Natural killer cell (primary cell): ENCODE measurements around the gene MTG2. TPM values are rescaled to one million over a fixed set of nuclear protein-coding genes. Genes with fewer than 3 reads are reported as not detected.

Experiments used
- ATAC-seq, 3 donors: fragments of 150-1000 bp in 2 of 3; fragments of 200-7000 bp in 1 of 3; cut with Tn5 transposase; 1 replicate in 1 of 3; 2 replicates in 2 of 3; pipeline ENCODE4 v1.10.0; 2021; ENCODE audit warnings: mild to moderate bottlenecking in 2 of 3, moderate library complexity in 2 of 3
- DNase-seq, 2 donors: peaks; one replicate each; pipeline versions ENCODE4 v3.0.0 to v3.0.0-alpha.2; 2013 to 2021; ENCODE audit warnings: mixed read lengths in 1 of 2
- H3K27ac ChIP-seq: one replicate; pipeline ENCODE4 v1.5.1; 2013; ENCODE audit warnings: mild to moderate bottlenecking, low read length
- H3K27me3 ChIP-seq: one replicate; pipeline ENCODE4 v1.6.1; 2013; ENCODE audit warnings: low read length; ENCODE audit not compliant: control insufficient read depth, insufficient read depth
- H3K36me3 ChIP-seq: one replicate; pipeline ENCODE4 v1.6.1; 2013; ENCODE audit warnings: low read length; ENCODE audit not compliant: control insufficient read depth, insufficient read depth
- H3K4me1 ChIP-seq: one replicate; pipeline ENCODE4 v1.6.1; 2013; ENCODE audit warnings: low read length; ENCODE audit not compliant: control insufficient read depth, insufficient read depth
- H3K4me3 ChIP-seq: one replicate; pipeline ENCODE4 v1.5.1; 2013; ENCODE audit warnings: low read length
- H3K9me3 ChIP-seq: one replicate; pipeline ENCODE4 v1.6.1; 2013; ENCODE audit warnings: low read length; ENCODE audit not compliant: control insufficient read depth, insufficient read depth
- H3K27ac Mint-ChIP-seq, 2 donors: one replicate each; pipeline ENCODE4 v1.8.0; 2022; ENCODE audit warnings: mild to moderate bottlenecking in 2 of 2, mixed read lengths in 2 of 2, moderate library complexity in 1 of 2
- H3K27me3 Mint-ChIP-seq, 2 donors: one replicate each; pipeline ENCODE4 v1.8.0; 2022; ENCODE audit warnings: low read depth in 2 of 2, mixed read lengths in 2 of 2
- H3K36me3 Mint-ChIP-seq: one replicate; pipeline ENCODE4 v1.8.0; 2022; ENCODE audit warnings: mixed read lengths
- H3K4me1 Mint-ChIP-seq, 2 donors: one replicate each; pipeline ENCODE4 v1.8.0; 2022; ENCODE audit warnings: mixed read lengths in 2 of 2
- H3K4me3 Mint-ChIP-seq: one replicate; pipeline ENCODE4 v1.8.0; 2022; ENCODE audit warnings: mild to moderate bottlenecking, moderate library complexity, mixed read lengths
- H3K9me3 Mint-ChIP-seq, 2 donors: one replicate each; pipeline ENCODE4 v1.8.0; 2022; ENCODE audit warnings: mixed read lengths in 2 of 2
- CTCF ChIP-seq: fragments of 200-600 bp; IDR thresholded peaks from one replicate; pipeline ENCODE4 v1.8.0; 2022; ENCODE audit warnings: antibody characterized with exemption
- WGBS: methylation state at CpG from one replicate; pipeline ENCODE4 v1.1.7; 2013; ENCODE audit warnings: missing lambda C conversion rate; ENCODE audit not compliant: insufficient coverage; 5-methylcytosine and 5-hydroxymethylcytosine counted together
- intact Hi-C: fragments of 100-400 bp; cut with micrococcal nuclease; formaldehyde crosslinking; loops from one replicate; pipeline ENCODE4 v1.14.2; 2022
- total RNA-seq, 4 donors: library from RNA; stranded (reverse); fragments of 120-200 nt in 1 of 4; gene quantifications; one replicate each; pipeline versions ENCODE4 v1.2.3 to v1.2.4, GENCODE V29; 2013 to 2022

MTG2 gene
- total RNA-seq, 3 donors from 2014 or later (not counting 1 experiment from before 2014, with no cell fraction given): 16.8 to 25.8 (median 25.3) TPM

- intact Hi-C loops: no loop called here
- no peaks in the 10 kb centered on the region for H3K27me3 ChIP-seq
- H3K9me3 ChIP-seq: no peaks in the 10 kb centered on the region
- DNase-seq: no peak
- ATAC-seq: no peak
- Mint-ChIP-seq H3K9me3 (no peaks in the 10 kb centered on the region), H3K36me3 (no peaks in the 10 kb centered on the region), H3K27me3 (peaks cover 0 to 4% of the 10 kb centered on the region in 2 donors), H3K4me1 (no peaks in the 10 kb centered on the region), H3K4me3 (no peak overlapping the region), H3K27ac (no peak overlapping the region)
- no peak overlapping the region for H3K27ac ChIP-seq
- TF ChIP-seq CTCF: no peak
- H3K4me1 ChIP-seq: peaks cover under 1% of the 10 kb centered on the region
- H3K36me3 ChIP-seq: no peaks in the 10 kb centered on the region
- WGBS: 89% methylated on average over 7 of the region's 7 CpGs
- H3K4me3 ChIP-seq: no peak overlapping the region
These were observed 49.4 kb downstream of the MTG2 start for GRCh38 chr20:62232194-62232593.

- no peak for DNase-seq
- H3K4me1 Mint-ChIP-seq: peaks cover 5 to 6% of the 10 kb centered on the region in 2 donors
These were observed 50.2 kb downstream of the MTG2 start for GRCh38 chr20:62232770-62233645.

GRCh38 chr20:62233684-62234083 lies 50.9 kb downstream of the MTG2 start:
- TF ChIP-seq CTCF: no peak
- H3K9me3 ChIP-seq: no peaks in the 10 kb centered on the region
- ATAC-seq: no peak
- Mint-ChIP-seq H3K36me3 (no peaks in the 10 kb centered on the region), H3K9me3 (no peaks in the 10 kb centered on the region), H3K4me1 (peaks cover 7 to 9% of the 10 kb centered on the region in 2 donors), H3K27ac (no peak overlapping the region), H3K27me3 (peaks cover 0 to 4% of the 10 kb centered on the region in 2 donors), H3K4me3 (no peak overlapping the region)
- WGBS: 89% methylated on average over 4 of the region's 4 CpGs
- no peaks in the 10 kb centered on the region for H3K36me3 ChIP-seq
- no peak overlapping the region for H3K4me3 ChIP-seq
- DNase-seq: no peak
- intact Hi-C loops: no loop called here
- H3K4me1 ChIP-seq: peaks cover 8% of the 10 kb centered on the region
- no peak overlapping the region for H3K27ac ChIP-seq
- no peaks in the 10 kb centered on the region for H3K27me3 ChIP-seq

More at GRCh38 chr20:62232770-62233645, 50.2 kb downstream of the MTG2 start:
- WGBS: 80% methylated on average over 18 of the region's 18 CpGs
- Histone ChIP-seq H3K27me3 (no peaks in the 10 kb centered on the region), H3K4me3 (no peak overlapping the region), H3K9me3 (no peaks in the 10 kb centered on the region), H3K4me1 (peaks cover 8% of the 10 kb centered on the region), H3K27ac (no peak overlapping the region), H3K36me3 (no peaks in the 10 kb centered on the region)
- Mint-ChIP-seq H3K4me3 (no peak overlapping the region), H3K27ac (no peak overlapping the region), H3K36me3 (no peaks in the 10 kb centered on the region), H3K27me3 (peaks cover 0 to 4% of the 10 kb centered on the region in 2 donors), H3K9me3 (no peaks in the 10 kb centered on the region)
- no peak for ATAC-seq
- intact Hi-C loops: no loop called here
- no peak for TF ChIP-seq CTCF
